H9 (cell line): ENCODE data around the gene C10orf62. TPM values are rescaled to one million over a fixed set of nuclear protein-coding genes. Genes with fewer than 3 reads are reported as not detected.

ENCODE experiments used
- DNase-seq: peaks from one replicate; pipeline ENCODE4 v3.0.0-alpha.2; 2017
- H2AFZ ChIP-seq: one replicate; pipeline ENCODE4 v1.6.1; 2013; ENCODE audit warnings: mild to moderate bottlenecking, low read length, control low read depth, moderate library complexity
- H2AK5ac ChIP-seq: 2 replicates; pipeline ENCODE4 v1.6.1; 2013; ENCODE audit warnings: low read length, control low read depth, mixed read lengths; ENCODE audit not compliant: insufficient read length
- H2BK120ac ChIP-seq: one replicate; pipeline ENCODE4 v1.6.1; 2013; ENCODE audit warnings: low read depth, mild to moderate bottlenecking, low read length, control low read depth, inconsistent platforms; ENCODE audit not compliant: poor library complexity, severe bottlenecking
- H2BK12ac ChIP-seq: 2 replicates; pipeline ENCODE4 v1.6.1; 2013; ENCODE audit warnings: low read length, control low read depth, mixed read lengths, low read depth; ENCODE audit not compliant: insufficient read length
- H2BK15ac ChIP-seq: 2 replicates; pipeline ENCODE4 v1.6.1; 2013; ENCODE audit warnings: low read depth, low read length, control low read depth
- H2BK20ac ChIP-seq: one replicate; pipeline ENCODE4 v1.6.1; 2013; ENCODE audit warnings: low read depth, mild to moderate bottlenecking, low read length, control low read depth, inconsistent platforms; ENCODE audit not compliant: poor library complexity, severe bottlenecking
- H2BK5ac ChIP-seq: 2 replicates; pipeline ENCODE4 v1.6.1; 2013; ENCODE audit warnings: low read length, control low read depth, mixed read lengths; ENCODE audit not compliant: insufficient read length
- H3K14ac ChIP-seq: 2 replicates; pipeline ENCODE4 v1.6.1; 2013; ENCODE audit warnings: low read length, control low read depth; ENCODE audit not compliant: insufficient read depth
- H3K18ac ChIP-seq: 2 replicates; pipeline ENCODE4 v1.6.1; 2013; ENCODE audit warnings: low read depth, mild to moderate bottlenecking, mixed read lengths, low read length, control low read depth; ENCODE audit not compliant: insufficient read length
- H3K23ac ChIP-seq: 2 replicates; pipeline ENCODE4 v1.6.1; 2013; ENCODE audit warnings: low read length, control low read depth, mixed read lengths, low read depth; ENCODE audit not compliant: insufficient read length
- H3K23me2 ChIP-seq: 2 replicates; pipeline ENCODE4 v1.6.1; 2013; ENCODE audit warnings: low read depth, mild to moderate bottlenecking, mixed read lengths, low read length, control low read depth; ENCODE audit not compliant: insufficient read length, poor library complexity, severe bottlenecking
- H3K27ac ChIP-seq: 2 replicates; pipeline ENCODE4 v1.5.1; 2013; ENCODE audit warnings: low read length, control low read depth, mixed read lengths, low read depth; ENCODE audit not compliant: insufficient read length
- H3K27me3 ChIP-seq: 2 replicates; pipeline ENCODE4 v1.6.1; 2013; ENCODE audit warnings: low read length, control low read depth, inconsistent platforms; ENCODE audit not compliant: insufficient read depth
- H3K4ac ChIP-seq: 2 replicates; pipeline ENCODE4 v1.6.1; 2013; ENCODE audit warnings: low read depth, mild to moderate bottlenecking, control low read depth, inconsistent platforms, low read length, moderate library complexity
- H3K4me1 ChIP-seq: 2 replicates; pipeline ENCODE4 v1.6.1; 2013; ENCODE audit warnings: low read length, control low read depth, inconsistent platforms; ENCODE audit not compliant: insufficient read depth
- H3K4me2 ChIP-seq: 2 replicates; pipeline ENCODE4 v1.6.1; 2013; ENCODE audit warnings: low read length, control low read depth, mixed read lengths; ENCODE audit not compliant: insufficient read length, insufficient read depth
- H3K56ac ChIP-seq: 2 replicates; pipeline ENCODE4 v1.6.1; 2013; ENCODE audit warnings: low read depth, mild to moderate bottlenecking, mixed read lengths, low read length, control low read depth; ENCODE audit not compliant: insufficient read length
- H3K79me1 ChIP-seq: 2 replicates; pipeline ENCODE4 v1.6.1; 2013; ENCODE audit warnings: low read depth, mild to moderate bottlenecking, moderate library complexity, low read length, control low read depth, inconsistent platforms; ENCODE audit not compliant: insufficient read depth, poor library complexity, severe bottlenecking
- H3K79me2 ChIP-seq: 2 replicates; pipeline ENCODE4 v1.6.1; 2013; ENCODE audit warnings: low read length, control low read depth, inconsistent platforms; ENCODE audit not compliant: insufficient read depth
- H3K9ac ChIP-seq: 2 replicates; pipeline ENCODE4 v1.6.1; 2013; ENCODE audit warnings: low read length, control low read depth, mixed read lengths; ENCODE audit not compliant: insufficient read length; ENCODE audit errors: extremely low read depth
- H3K9me3 ChIP-seq: one replicate; pipeline ENCODE4 v1.6.1; 2013; ENCODE audit warnings: low read depth, low read length, inconsistent platforms; ENCODE audit not compliant: control insufficient read depth
- H3T11ph ChIP-seq: one replicate; pipeline ENCODE4 v1.6.1; 2013; ENCODE audit warnings: mild to moderate bottlenecking, low read length, control low read depth, inconsistent platforms
- H4K20me1 ChIP-seq: one replicate; pipeline ENCODE4 v1.6.1; 2013; ENCODE audit not compliant: control insufficient read depth, insufficient read length, insufficient read depth
- H4K5ac ChIP-seq: 2 replicates; pipeline ENCODE4 v1.6.1; 2013; ENCODE audit warnings: low read depth, mild to moderate bottlenecking, mixed read lengths, low read length, control low read depth; ENCODE audit not compliant: insufficient read length
- H4K8ac ChIP-seq: replicated peaks from 2 replicates; pipeline ENCODE4 v1.6.1; 2013; ENCODE audit warnings: low read length, control low read depth, mixed read lengths, low read depth; ENCODE audit not compliant: insufficient read length
- H4K91ac ChIP-seq: 2 replicates; pipeline ENCODE4 v1.6.1; 2013; ENCODE audit warnings: low read depth, mild to moderate bottlenecking, moderate library complexity, mixed read lengths, low read length, control low read depth; ENCODE audit not compliant: insufficient read length
- H3K27ac Mint-ChIP-seq, 3 experiments: 2 replicates in 2 of 3; 3 replicates in 1 of 3; pipeline ENCODE4 v1.8.0; 2020 to 2021; ENCODE audit warnings: mixed read lengths in 3 of 3, mild to moderate bottlenecking in 1 of 3, moderate library complexity in 1 of 3
- H3K27me3 Mint-ChIP-seq: 2 replicates; pipeline ENCODE4 v1.8.0; 2021; ENCODE audit warnings: low read depth, mild to moderate bottlenecking, moderate library complexity, mixed read lengths
- H3K36me3 Mint-ChIP-seq, 3 experiments: 2 replicates in 2 of 3; 3 replicates in 1 of 3; pipeline ENCODE4 v1.8.0; 2020 to 2021; ENCODE audit warnings: low read depth in 3 of 3, mixed read lengths in 3 of 3; ENCODE audit not compliant: insufficient read depth in 1 of 3
- H3K4me1 Mint-ChIP-seq, 2 experiments: 2 replicates each; pipeline ENCODE4 v1.8.0; 2020; ENCODE audit warnings: mixed read lengths in 2 of 2
- H3K4me3 Mint-ChIP-seq, 2 experiments: 2 replicates in 1 of 2; 3 replicates in 1 of 2; pipeline ENCODE4 v1.8.0; 2020 to 2021; ENCODE audit warnings: mild to moderate bottlenecking in 2 of 2, mixed read lengths in 2 of 2, moderate library complexity in 1 of 2
- H3K9me3 Mint-ChIP-seq, 2 experiments: 2 replicates in 1 of 2; 3 replicates in 1 of 2; pipeline ENCODE4 v1.8.0; 2020; ENCODE audit warnings: mild to moderate bottlenecking in 2 of 2, mixed read lengths in 2 of 2, moderate library complexity in 1 of 2
- WGBS: extraction: QIAGEN DNeasy Blood & Tissue Kit; methylation state at CpG from one replicate; pipeline ENCODE4 v1.1.7; 2013; ENCODE audit warnings: missing lambda C conversion rate, low lambda C conversion rate, mixed read lengths; ENCODE audit not compliant: insufficient read length; ENCODE audit errors: extremely low coverage; 5-methylcytosine and 5-hydroxymethylcytosine counted together
- total RNA-seq: library from RNA; stranded (reverse); gene quantifications from 2 replicates; pipeline ENCODE4 v1.2.1, GENCODE V29; 2021
- TF ChIP-seq, protein P1 (sequence below): fragments of 200-600 bp; sonication (generic); conservative IDR thresholded peaks from 3 replicates; pipeline ENCODE4 v1.8.0; 2021; ENCODE audit warnings: antibody characterized with exemption, mild to moderate bottlenecking

The C10orf62 gene
- total RNA-seq, 1 experiment from 2014 or later, result 0.31 TPM

DNA sequence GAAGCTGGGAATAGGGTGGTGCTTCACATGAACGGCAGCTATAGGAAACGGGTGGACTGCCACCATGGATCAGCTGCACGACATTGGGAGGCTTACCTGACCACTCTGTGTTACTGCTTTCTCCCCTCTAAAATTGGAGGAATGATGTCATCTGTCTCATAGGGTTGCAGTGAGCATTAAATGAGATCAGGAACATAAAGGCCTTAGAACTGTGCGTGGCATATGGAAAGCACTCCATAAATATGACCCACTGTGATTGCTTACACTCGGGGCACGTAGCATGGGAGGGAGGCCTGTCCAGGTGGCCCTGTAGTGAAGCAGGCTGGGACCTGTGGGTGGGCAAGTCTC is 9.7 kb downstream of the C10orf62 start:
- Histone ChIP-seq H2BK20ac (no peak overlapping the region), H3K23ac (no peak overlapping the region), H4K8ac (no peak overlapping the region), H2BK12ac (no peak overlapping the region), H3K4me2 (no peak overlapping the region), H3K27me3 (no peaks in the 10 kb centered on the region), H3K18ac (no peak overlapping the region), H3K27ac (no peak overlapping the region), H3K23me2 (no peaks in the 10 kb centered on the region), H2BK5ac (no peak overlapping the region), H3K9ac (no peak overlapping the region), H3K79me1 (no peaks in the 10 kb centered on the region), H2AK5ac (no peak overlapping the region), H4K91ac (no peak overlapping the region), H2BK120ac (no peak overlapping the region), H2AFZ (no peak overlapping the region), H3T11ph (no peak overlapping the region), H3K4me1 (no peaks in the 10 kb centered on the region), H4K20me1 (no peaks in the 10 kb centered on the region), H4K5ac (no peak overlapping the region), H3K4ac (no peak overlapping the region), H3K56ac (no peak overlapping the region), H2BK15ac (no peak overlapping the region), H3K79me2 (no peaks in the 10 kb centered on the region), H3K14ac (no peak overlapping the region; the same call in 1 of the 2 replicates), H3K9me3 (no peaks in the 10 kb centered on the region)
- no peak for DNase-seq
- no peaks in the 10 kb centered on the region; the same call in 1 of the 2 replicates for H3K27me3 Mint-ChIP-seq
- no peak overlapping the region for H3K4me3 Mint-ChIP-seq
- WGBS, result no CpG with 5 or more reads among the region's 6 CpGs
- no peaks in the 10 kb centered on the region for H3K9me3 Mint-ChIP-seq
- 0 out of 7 replicates have a peak overlapping the region, but pooled peaks of 2 of the 3 experiments have one; percentile 9 to 15 for H3K27ac Mint-ChIP-seq
- H3K4me1 Mint-ChIP-seq, result peaks cover 6 to 11% of the 10 kb centered on the region in 2 experiments; a peak in 3 of 4 replicates
- TF ChIP-seq, protein P1, sequence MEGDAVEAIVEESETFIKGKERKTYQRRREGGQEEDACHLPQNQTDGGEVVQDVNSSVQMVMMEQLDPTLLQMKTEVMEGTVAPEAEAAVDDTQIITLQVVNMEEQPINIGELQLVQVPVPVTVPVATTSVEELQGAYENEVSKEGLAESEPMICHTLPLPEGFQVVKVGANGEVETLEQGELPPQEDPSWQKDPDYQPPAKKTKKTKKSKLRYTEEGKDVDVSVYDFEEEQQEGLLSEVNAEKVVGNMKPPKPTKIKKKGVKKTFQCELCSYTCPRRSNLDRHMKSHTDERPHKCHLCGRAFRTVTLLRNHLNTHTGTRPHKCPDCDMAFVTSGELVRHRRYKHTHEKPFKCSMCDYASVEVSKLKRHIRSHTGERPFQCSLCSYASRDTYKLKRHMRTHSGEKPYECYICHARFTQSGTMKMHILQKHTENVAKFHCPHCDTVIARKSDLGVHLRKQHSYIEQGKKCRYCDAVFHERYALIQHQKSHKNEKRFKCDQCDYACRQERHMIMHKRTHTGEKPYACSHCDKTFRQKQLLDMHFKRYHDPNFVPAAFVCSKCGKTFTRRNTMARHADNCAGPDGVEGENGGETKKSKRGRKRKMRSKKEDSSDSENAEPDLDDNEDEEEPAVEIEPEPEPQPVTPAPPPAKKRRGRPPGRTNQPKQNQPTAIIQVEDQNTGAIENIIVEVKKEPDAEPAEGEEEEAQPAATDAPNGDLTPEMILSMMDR, result no peak
- H3K36me3 Mint-ChIP-seq, result no peaks in the 10 kb centered on the region
